ENCODE results near the gene TBL2. TPM values are rescaled to one million over a fixed set of nuclear protein-coding genes. Genes with fewer than 3 reads are reported as not detected.
A peak's percentile ranks its signal among the peaks of the same experiment; 100 is the strongest.

The TBL2 gene
- total RNA-seq, 1 donor from 2014 or later: 9.6 TPM

GRCh38 chr7:73521636-73522104 is 56.7 kb downstream of the TBL2 start:
- Histone ChIP-seq H3K9me3 (replicated peaks) (no peaks in the 10 kb centered on the region), H3K27ac (replicated peaks) (peak overlapping the region; percentile 96), H3K27me3 (ENCODE audit: low read depth) (no peaks in the 10 kb centered on the region), H3K4me1 (peaks cover 63% of the 10 kb centered on the region), H3K4me3 (peak overlapping the region; percentile 93), H3K36me3 (peaks cover 2% of the 10 kb centered on the region)
- intact Hi-C loops (cut with micrococcal nuclease): no loop called here
- peak; percentile 74 for DNase-seq
- TF ChIP-seq CTCF (IDR thresholded peaks at IDR 0.05; ENCODE audit: borderline replicate concordance): no peak

DNA sequence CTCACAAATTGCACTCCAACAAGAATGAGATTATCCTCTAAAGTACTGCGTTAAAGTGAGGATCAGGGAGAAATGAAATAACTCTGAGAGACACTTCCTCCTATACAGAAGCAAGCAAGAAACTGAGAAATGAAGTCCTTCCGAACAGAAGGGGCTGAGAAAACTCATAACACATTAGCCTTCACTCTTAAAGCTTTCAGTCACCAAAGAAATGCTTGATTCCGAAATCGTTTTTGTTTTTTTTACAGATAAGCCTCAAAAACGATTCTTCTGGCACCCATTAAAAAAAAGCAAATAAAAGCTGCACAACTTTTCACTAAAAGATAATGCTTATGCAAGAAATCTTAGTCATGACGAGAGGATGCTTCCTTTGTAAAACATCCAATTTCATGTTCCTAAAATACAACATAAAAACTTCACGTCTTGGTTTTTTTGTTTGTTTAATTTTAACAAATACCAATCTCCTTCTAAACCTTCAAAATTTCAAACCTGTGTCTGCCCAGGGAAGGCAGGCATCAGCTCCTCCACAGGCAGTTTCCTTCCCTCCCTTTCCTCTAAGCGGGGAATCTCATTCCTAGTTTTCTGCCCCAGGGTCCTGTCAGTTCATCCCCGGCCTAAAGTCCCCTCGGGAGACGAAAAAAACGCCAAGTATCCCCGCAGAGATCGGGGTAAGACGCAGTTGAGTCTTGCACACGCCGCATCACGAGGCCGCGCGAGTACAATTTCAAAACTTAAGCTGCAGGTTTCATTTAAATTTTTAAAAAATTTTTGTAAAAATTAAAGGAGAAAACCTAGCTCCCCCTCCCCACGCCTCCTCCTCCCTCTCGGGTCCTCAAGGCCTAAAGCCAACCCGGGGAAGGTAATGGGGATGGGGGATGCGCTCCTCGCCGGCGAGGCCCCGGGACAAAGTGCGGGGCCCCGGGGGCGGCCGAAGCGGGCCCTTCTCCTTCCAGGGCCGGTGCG is 57.4 kb downstream of the TBL2 start:
- TF ChIP-seq CTCF (IDR thresholded peaks at IDR 0.05; ENCODE audit: borderline replicate concordance): no peak
- Histone ChIP-seq H3K27me3 (ENCODE audit: low read depth) (no peaks in the 10 kb centered on the region), H3K36me3 (peaks cover 10% of the 10 kb centered on the region), H3K9me3 (replicated peaks) (no peaks in the 10 kb centered on the region), H3K27ac (replicated peaks) (peak overlapping the region; percentile 96), H3K4me1 (peaks cover 64% of the 10 kb centered on the region), H3K4me3 (peak overlapping the region; percentile 93)
- intact Hi-C loops (cut with micrococcal nuclease): no loop called here
- DNase-seq: no peak

- H3K36me3 ChIP-seq: peaks cover 17% of the 10 kb centered on the region
These were observed 58.3 kb downstream of the TBL2 start for GRCh38 chr7:73519867-73520672.

GRCh38 chr7:73518470-73518869 is 59.9 kb downstream of the TBL2 start:
- H3K36me3 ChIP-seq: peaks cover 29% of the 10 kb centered on the region
- H3K4me1 ChIP-seq: peaks cover 74% of the 10 kb centered on the region

More at GRCh38 chr7:73519867-73520672, 58.3 kb downstream of the TBL2 start:
- Histone ChIP-seq H3K9me3 (replicated peaks) (no peaks in the 10 kb centered on the region), H3K27me3 (ENCODE audit: low read depth) (no peaks in the 10 kb centered on the region), H3K4me1 (peaks cover 66% of the 10 kb centered on the region), H3K4me3 (peak overlapping the region; percentile 93), H3K27ac (replicated peaks) (peak overlapping the region; percentile 96)
- intact Hi-C loops (cut with micrococcal nuclease): no loop called here
- no peak for TF ChIP-seq CTCF (IDR thresholded peaks at IDR 0.05; ENCODE audit: borderline replicate concordance)
- no peak for DNase-seq

More at GRCh38 chr7:73518470-73518869, 59.9 kb downstream of the TBL2 start:
- H3K9me3 ChIP-seq (replicated peaks): no peaks in the 10 kb centered on the region
- intact Hi-C loops (cut with micrococcal nuclease): no loop called here
- TF ChIP-seq CTCF (IDR thresholded peaks at IDR 0.05; ENCODE audit: borderline replicate concordance): no peak
- no peak overlapping the region for H3K27ac ChIP-seq (replicated peaks)
- H3K27me3 ChIP-seq (ENCODE audit: low read depth): no peaks in the 10 kb centered on the region
- H3K4me3 ChIP-seq: peak overlapping the region; percentile 93
- DNase-seq: no peak

Other genes starting within 250 kb of the TBL2 start
- gene FZD9, start 144.8 kb downstream of the TBL2 start, total RNA-seq: 0.11 TPM
- 38.9 TPM for gene BAZ1B, start 56.3 kb downstream of the TBL2 start, total RNA-seq
- gene BCL7B, start 20.9 kb downstream of the TBL2 start, total RNA-seq: 82.9 TPM
- gene MLXIPL, start 45.9 kb upstream of the TBL2 start, total RNA-seq: 0.41 TPM
- gene VPS37D, start 89.3 kb upstream of the TBL2 start, total RNA-seq: 3.1 TPM
- gene DNAJC30, start 104.9 kb upstream of the TBL2 start, total RNA-seq: 14.0 TPM
- gene BUD23, start 105.0 kb upstream of the TBL2 start, total RNA-seq: 65.0 TPM
- 2.9 TPM for gene STX1A, start 141.1 kb upstream of the TBL2 start, total RNA-seq
- 25.2 TPM for gene ABHD11, start 160.2 kb upstream of the TBL2 start, total RNA-seq
- not detected for gene CLDN3, start 191.7 kb upstream of the TBL2 start, total RNA-seq

All from left ventricle myocardium inferior (tissue), 1 donor.